OCI-LY7 (cell line): ENCODE data around the gene APCDD1.

Experiments
- EZH2phosphoT487 ChIP-seq: fragments of 200-600 bp; sonication (generic); IDR thresholded peaks from 2 replicates; pipeline ENCODE4 v1.6.1; 2018; ENCODE audit warnings: low read depth, borderline replicate concordance, mild to moderate bottlenecking, mixed run types, antibody characterized with exemption, low read length, moderate library complexity, mixed read lengths
- TF ChIP-seq, protein P1 (sequence below): fragments of 200-600 bp; sonication (generic); conservative IDR thresholded peaks from 2 replicates; pipeline ENCODE4 v1.5.1; 2014; ENCODE audit warnings: mild to moderate bottlenecking, antibody characterized with exemption, low read length, moderate library complexity, mixed read lengths

GRCh38 chr18:10477863-10478260, 23.4 kb downstream of the APCDD1 start:
- TF ChIP-seq, protein P1, sequence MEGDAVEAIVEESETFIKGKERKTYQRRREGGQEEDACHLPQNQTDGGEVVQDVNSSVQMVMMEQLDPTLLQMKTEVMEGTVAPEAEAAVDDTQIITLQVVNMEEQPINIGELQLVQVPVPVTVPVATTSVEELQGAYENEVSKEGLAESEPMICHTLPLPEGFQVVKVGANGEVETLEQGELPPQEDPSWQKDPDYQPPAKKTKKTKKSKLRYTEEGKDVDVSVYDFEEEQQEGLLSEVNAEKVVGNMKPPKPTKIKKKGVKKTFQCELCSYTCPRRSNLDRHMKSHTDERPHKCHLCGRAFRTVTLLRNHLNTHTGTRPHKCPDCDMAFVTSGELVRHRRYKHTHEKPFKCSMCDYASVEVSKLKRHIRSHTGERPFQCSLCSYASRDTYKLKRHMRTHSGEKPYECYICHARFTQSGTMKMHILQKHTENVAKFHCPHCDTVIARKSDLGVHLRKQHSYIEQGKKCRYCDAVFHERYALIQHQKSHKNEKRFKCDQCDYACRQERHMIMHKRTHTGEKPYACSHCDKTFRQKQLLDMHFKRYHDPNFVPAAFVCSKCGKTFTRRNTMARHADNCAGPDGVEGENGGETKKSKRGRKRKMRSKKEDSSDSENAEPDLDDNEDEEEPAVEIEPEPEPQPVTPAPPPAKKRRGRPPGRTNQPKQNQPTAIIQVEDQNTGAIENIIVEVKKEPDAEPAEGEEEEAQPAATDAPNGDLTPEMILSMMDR: no peak
- no peak for TF ChIP-seq EZH2phosphoT487
